Endothelial cell of umbilical vein (primary cell): ENCODE measurements around the gene LRRC8D.
"Not testable (repeated sequence)": the region's sequence is repeated elsewhere in the genome, so short reads cannot be mapped to it uniquely, and the experiment has no call there.

Source experiments
- EZH2 ChIP-seq: IDR thresholded peaks from 2 replicates; pipeline ENCODE4 v1.6.1; 2012; ENCODE audit warnings: borderline replicate concordance, low read depth, mild to moderate bottlenecking, moderate library complexity, low read length, inconsistent platforms; ENCODE audit not compliant: severe bottlenecking
- FOS ChIP-seq: IDR thresholded peaks from 2 replicates; pipeline ENCODE4 v1.6.1; 2011; ENCODE audit warnings: mild to moderate bottlenecking, low read length, moderate library complexity, borderline replicate concordance; ENCODE audit not compliant: insufficient read depth
- GATA2 ChIP-seq: IDR thresholded peaks from 2 replicates; pipeline ENCODE4 v1.7.0; 2011; ENCODE audit warnings: low read depth, mild to moderate bottlenecking, moderate library complexity, mixed read lengths, low read length; ENCODE audit not compliant: insufficient read length, insufficient read depth
- JUN ChIP-seq: IDR thresholded peaks from 2 replicates; pipeline ENCODE4 v1.6.1; 2011; ENCODE audit warnings: borderline replicate concordance, low read depth; ENCODE audit not compliant: insufficient read length, insufficient read depth
- MAX ChIP-seq: IDR thresholded peaks from 2 replicates; pipeline ENCODE4 v1.6.1; 2011; ENCODE audit not compliant: insufficient read depth, insufficient read length
- MYC ChIP-seq: IDR thresholded peaks from one replicate; pipeline ENCODE4 v1.6.1; 2011; ENCODE audit warnings: mild to moderate bottlenecking, low read depth, low read length
- POLR2A ChIP-seq: IDR thresholded peaks from 2 replicates; pipeline ENCODE4 v1.6.1; 2012; ENCODE audit warnings: low read depth, mild to moderate bottlenecking, control low read depth, low read length
- POLR2AphosphoS5 ChIP-seq: IDR thresholded peaks from 2 replicates; pipeline ENCODE4 v1.6.1; 2012; ENCODE audit warnings: low read depth, mild to moderate bottlenecking, control low read depth, low read length, moderate library complexity; ENCODE audit not compliant: insufficient read depth
- TF ChIP-seq, protein P1 (sequence below), 2 donors: IDR thresholded peaks; 1 replicate in 1 of 2; 2 replicates in 1 of 2; pipeline ENCODE4 v1.5.1; 2011; ENCODE audit warnings: low read length in 2 of 2, mild to moderate bottlenecking in 2 of 2, moderate library complexity in 2 of 2, control low read depth in 1 of 2, inconsistent platforms in 1 of 2, low read depth in 1 of 2; ENCODE audit not compliant: insufficient read depth in 1 of 2; ENCODE audit errors: extremely low read depth in 1 of 2

GRCh38 chr1:89797876-89798275 lies 23.0 kb upstream of the LRRC8D start:
- TF ChIP-seq POLR2A, MYC, POLR2AphosphoS5, MAX, EZH2, JUN, FOS, GATA2: not testable (repeated sequence)
- TF ChIP-seq, protein P1, sequence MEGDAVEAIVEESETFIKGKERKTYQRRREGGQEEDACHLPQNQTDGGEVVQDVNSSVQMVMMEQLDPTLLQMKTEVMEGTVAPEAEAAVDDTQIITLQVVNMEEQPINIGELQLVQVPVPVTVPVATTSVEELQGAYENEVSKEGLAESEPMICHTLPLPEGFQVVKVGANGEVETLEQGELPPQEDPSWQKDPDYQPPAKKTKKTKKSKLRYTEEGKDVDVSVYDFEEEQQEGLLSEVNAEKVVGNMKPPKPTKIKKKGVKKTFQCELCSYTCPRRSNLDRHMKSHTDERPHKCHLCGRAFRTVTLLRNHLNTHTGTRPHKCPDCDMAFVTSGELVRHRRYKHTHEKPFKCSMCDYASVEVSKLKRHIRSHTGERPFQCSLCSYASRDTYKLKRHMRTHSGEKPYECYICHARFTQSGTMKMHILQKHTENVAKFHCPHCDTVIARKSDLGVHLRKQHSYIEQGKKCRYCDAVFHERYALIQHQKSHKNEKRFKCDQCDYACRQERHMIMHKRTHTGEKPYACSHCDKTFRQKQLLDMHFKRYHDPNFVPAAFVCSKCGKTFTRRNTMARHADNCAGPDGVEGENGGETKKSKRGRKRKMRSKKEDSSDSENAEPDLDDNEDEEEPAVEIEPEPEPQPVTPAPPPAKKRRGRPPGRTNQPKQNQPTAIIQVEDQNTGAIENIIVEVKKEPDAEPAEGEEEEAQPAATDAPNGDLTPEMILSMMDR (IDR thresholded peaks at IDR 0.05; ENCODE audit: extremely low read depth in 1 of 2, insufficient read depth in 1 of 2, low read depth in 1 of 2, low read length in 2 of 2): not testable (repeated sequence)
